ENCODE results near the gene KRTAP22-1.

GRCh38 chr21:30620522-30620921, 19.6 kb downstream of the KRTAP22-1 start, which contains the start of gene KRTAP20-4:
- TF ChIP-seq CTCF (IDR thresholded peaks at IDR 0.05): no peak
- TF ChIP-seq POLR2A (IDR thresholded peaks at IDR 0.05): no peak

All from adrenal gland (tissue), 5 donors.